NCI-H2196 treated with DMSO at 0.1 percent for 48 hours (cell line): Measurements from ENCODE around the gene IRS2.
"Not testable (repeated sequence)": the region's sequence is repeated elsewhere in the genome, so short reads cannot be mapped to it uniquely, and the experiment has no call there.

Experiments
- DNase-seq: peaks from one replicate; lab custom pipeline; 2025; ENCODE audit not compliant: unreplicated experiment; lab: John Stamatoyannopoulos, UW

Gene IRS2

DNA sequence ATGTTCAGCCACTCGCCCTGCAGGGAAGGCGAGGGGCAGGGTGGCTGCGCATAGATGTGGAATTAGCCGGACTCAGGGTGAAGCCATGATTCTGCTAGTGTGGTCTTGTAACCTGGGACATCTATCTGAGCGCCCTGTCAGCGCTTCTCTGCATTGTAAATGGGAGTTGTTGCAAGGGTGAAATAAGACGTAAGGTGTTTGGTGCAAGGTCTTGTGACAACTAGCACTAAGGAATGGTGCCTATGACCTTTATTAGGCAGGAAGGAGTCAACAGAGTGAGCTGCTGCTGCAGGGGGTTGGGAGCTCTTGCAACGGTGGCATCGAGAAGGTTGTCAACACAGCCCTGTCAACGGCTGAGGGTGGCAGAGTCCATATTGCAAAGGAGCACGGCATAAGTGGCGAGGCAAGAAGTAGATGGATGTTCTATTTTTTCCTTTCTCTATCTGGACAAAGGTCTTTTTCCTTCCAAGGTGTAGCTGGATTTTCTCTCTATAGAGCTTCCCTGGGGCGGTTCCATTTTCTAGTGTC, 49.3 kb downstream of the IRS2 start:
- no peak for DNase-seq

GRCh38 chr13:109735436-109735966, 50.9 kb downstream of the IRS2 start:
- DNase-seq: no peak

- DNase-seq: no peak
Observed at GRCh38 chr13:109734002-109734785, 52.2 kb downstream of the IRS2 start.

GRCh38 chr13:109733550-109733949, 52.8 kb downstream of the IRS2 start:
- no peak for DNase-seq

DNA sequence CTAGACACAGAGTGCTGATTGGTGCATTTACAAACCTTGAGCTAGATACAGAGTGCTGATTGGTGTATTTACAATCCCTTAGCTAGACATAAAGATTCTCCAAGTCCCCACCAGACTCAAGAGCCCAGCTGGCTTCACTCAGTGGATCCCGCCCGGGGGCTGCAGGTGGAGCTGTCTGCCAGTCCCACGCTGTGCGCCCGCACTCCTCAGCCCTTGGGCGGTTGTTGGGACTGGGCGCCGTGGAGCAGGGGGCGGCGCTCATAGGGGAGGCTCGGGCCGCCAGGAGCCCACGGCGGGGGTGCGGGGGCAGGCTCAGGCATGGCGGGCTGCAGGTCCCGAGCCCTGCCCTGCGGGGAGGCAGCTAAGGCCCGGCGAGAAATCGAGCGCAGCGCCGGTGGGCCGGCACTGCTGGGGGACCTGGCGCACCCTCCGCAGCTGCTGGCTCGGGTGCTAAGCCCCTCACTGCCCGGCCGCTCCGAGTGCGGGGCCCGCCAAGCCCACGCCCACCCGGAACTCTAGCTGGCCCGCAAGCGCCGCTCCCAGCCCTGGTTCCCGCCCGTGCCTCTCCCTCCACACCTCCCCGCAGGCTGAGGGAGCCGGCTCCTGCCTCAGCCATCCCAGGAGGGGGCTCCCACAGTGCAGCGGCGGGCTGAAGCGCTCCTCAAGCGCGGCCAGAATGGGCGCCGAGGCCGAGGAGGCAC, 53.8 kb downstream of the IRS2 start:
- DNase-seq: not testable (repeated sequence)

DNA sequence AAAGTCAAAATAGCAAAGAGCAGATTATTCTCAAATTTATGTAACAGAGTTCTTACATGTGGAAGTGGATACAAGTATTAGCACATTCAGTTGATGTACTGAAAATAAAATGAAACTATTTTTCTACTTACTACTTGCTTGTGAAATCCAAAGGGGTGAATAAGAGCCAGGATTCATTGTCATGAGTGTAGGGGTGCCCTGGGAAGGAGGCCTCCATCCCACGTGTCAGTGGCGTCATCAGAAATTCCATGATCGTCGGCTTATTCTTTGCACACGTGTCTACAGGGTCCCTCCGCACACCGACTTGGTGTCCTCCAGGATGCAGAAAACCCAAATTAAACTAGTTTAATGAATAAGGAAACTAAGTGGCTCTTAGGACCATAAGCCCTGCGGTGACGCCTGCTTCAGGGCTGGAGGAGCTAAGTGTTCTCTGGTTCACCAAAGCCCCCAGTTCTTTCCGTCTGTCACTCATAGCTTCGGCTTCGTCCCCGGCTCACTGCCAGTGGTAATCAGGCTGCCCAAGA, 55.5 kb downstream of the IRS2 start:
- DNase-seq: no peak

DNA sequence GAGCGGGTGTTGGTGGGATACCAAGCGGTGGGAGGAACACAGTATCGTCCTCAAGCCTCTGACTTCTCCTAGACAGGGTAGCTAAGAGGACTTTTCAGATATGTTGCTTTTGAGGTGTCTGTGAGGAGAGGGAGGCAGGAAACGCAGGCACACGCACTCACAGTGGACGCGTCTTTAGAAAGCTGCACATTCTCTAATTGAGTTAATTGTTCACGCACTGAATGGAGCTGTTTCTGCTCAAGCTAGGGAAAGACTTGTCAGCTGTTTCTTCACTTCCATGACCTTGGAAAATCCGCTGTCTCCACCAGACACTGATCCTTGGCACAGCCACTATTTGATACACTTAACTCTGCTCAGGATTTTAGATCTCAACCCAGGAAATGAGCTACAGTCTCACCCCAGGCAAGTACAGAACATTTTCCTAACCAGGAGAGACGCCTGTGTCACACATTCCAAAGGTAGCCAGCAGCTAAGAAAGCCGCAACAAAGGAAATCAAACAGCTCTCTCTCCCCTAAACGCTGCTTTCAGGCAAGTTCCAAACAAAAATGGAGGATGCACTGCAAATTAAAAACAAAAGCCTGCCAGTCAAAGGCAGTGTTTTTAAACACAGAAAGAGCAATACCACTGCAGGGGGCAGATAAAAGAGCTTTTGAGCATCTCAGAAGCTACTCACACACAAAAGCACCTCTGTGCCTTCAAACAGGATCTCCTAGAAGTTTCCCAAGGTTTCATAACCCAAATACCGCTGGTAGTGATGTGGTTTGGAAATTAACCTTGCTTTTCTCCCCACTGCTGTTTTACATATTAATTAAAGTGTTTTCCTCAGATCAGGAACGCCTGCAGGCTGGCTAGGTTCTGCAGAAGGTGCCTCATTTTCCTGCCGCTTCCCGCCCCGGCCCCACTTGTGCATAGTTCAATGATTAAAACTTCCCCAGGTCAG, 57.3 kb downstream of the IRS2 start:
- DNase-seq: no peak

- no peak for DNase-seq
Observed at GRCh38 chr13:109728061-109728460, 58.3 kb downstream of the IRS2 start.

DNA sequence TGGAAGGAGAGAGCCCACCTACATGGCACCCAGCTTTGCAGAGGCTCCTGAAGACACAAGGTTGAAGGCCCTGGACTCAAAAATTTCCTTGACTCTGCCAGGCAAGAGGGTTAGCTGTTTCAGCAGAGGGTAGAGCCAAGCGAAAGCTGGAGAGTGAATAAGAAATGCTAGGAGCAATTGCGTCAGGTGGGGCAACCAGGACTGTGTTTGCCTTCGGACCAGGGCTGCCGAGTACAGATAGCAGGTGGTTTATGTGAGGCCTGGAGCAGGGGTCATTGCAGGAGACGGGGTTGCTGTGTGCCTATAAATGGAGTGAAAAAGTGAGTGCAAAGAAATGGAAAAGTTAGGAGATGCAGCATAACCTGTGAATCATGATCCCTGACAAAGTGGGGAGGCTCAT, 59.1 kb downstream of the IRS2 start:
- DNase-seq: no peak

- no peak for DNase-seq
Observed at GRCh38 chr13:109725995-109726637, 60.3 kb downstream of the IRS2 start.

DNA sequence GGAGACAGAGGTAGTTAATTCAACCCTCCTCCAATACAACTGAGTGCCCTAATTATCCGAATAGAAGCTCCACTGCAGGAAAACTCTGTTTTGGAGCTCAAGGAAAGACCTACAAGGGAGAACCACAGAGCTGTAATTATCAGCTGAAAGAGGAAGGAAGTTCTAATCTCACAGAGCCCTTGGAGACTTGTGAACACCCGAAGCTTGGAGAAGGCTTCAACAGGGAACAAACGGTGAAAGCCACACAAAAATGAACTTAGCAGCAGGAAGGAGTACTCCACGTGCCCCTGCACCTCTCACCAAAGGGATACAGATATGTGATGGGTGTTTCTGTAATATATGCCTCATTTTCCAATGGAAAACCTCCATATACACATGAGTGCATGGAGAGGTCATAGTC, 61.1 kb downstream of the IRS2 start:
- DNase-seq: no peak

GRCh38 chr13:109724603-109725002, 61.8 kb downstream of the IRS2 start:
- no peak for DNase-seq

- DNase-seq: no peak
Observed at GRCh38 chr13:109723046-109723445, 63.3 kb downstream of the IRS2 start.

DNA sequence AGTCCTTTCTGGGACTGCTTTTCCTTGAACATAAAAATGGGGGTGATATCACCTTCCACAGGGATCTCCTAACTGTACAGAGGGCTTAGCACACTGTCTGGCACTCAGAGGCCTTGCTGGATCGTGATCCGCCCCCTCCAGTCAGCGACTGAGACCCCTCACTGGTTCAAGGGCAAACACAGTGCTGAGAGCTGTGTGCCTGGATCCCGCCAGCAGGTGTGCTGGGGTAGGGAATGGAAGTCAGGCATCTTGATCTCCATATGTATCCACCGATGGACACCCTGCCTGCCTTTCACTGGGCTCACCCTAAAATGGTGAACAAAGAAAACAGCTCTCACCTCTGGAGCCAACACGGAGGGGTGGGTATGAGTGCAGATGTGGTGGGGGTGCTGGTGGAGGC, 64.3 kb downstream of the IRS2 start:
- DNase-seq: no peak

- peak; percentile 16 for DNase-seq
Observed at GRCh38 chr13:109720758-109721184, 65.6 kb downstream of the IRS2 start.

GRCh38 chr13:109719962-109720646, 66.3 kb downstream of the IRS2 start:
- no peak for DNase-seq

DNA sequence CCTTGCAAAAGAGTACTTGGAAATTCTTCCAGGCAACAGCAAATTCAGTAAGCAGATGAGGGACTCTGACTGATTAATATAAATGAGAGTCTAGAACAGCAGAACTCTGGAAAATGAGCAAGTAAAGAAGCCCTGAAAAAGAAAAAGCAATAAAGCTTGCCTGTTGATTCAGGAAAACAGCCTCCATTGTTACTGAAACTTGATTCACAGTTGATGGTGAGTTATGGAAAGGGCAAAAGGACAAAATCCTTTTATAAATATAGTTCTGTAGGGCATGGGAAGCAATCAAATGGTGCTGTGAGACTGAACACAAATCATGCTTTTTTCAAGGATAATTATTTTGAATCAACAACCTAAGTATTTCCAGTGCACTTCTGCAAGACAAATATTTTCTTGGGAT, 67.7 kb downstream of the IRS2 start:
- DNase-seq: no peak

GRCh38 chr13:109717686-109718085, 68.7 kb downstream of the IRS2 start:
- DNase-seq: no peak

- no peak for DNase-seq
Observed at GRCh38 chr13:109715902-109716301, 70.5 kb downstream of the IRS2 start.

DNA sequence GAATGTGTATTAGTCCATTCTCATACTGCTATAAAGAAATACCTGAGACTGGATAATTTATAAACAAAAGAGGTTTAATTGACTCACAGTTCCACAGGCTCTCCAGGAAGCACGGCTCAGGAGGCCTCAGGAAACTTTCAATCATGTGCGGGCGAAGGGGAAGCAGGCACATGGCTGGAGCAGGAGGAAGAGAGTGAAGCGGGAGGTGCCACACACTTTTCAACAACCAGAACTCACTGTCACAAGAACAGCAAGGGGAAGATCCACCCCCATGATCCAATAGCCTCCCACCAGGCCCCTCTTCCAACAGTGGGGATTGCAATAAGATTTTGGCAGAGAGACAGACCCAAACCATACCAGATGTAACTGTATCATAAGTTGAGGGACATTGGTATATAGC, 72.7 kb downstream of the IRS2 start:
- no peak for DNase-seq
